ENCODE results near the gene THBS2.
"Not testable (repeated sequence)": the region's sequence is repeated elsewhere in the genome, so short reads cannot be mapped to it uniquely, and the experiment has no call there.

The THBS2 gene

DNA sequence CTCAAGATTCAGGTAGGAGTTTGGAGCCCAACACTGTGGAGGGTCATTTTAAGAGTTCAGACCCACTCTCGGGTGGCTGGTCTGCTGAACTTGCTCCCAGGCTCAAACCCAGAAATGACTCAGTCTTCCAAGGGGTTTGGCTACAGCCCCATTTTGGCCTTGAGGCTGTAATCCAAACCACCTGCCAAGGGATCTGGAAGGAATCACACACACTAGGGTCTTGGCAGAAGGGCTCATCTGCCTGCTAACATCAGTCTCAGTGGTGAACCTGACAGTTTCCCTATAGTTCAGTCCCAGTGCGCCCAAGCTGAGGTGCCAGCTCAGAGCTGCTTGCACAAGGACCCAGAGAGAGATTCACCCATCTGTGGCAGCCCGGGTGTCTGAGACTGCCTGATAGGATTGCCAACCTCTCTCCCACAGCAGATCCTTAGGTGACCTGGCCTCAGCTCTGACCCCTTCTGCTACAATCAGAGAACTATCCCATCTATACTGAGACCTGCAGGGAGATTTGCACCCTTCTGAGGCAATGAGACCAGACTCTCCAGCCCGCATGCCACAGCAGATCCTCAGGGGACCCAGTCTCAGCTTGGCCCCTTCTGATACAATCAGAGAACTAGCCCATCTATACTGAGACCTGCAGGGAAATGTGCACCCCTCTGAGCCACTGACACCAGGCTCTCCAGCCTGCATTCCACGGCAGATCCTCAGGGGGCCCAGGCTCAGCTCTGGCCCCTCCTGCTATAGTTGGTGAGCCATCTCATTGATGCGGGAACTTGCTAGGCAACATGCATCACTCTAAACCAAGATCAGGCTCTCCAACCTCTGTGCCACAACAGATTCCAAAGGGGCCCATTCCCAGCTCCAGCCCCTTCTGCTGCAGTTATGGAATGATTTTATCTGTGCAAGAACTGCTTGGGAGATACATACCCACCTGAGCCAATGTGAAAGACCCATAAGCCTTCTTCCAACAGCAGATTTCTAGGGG lies 48.2 kb downstream of the THBS2 start:
- no peak for DNase-seq

DNA sequence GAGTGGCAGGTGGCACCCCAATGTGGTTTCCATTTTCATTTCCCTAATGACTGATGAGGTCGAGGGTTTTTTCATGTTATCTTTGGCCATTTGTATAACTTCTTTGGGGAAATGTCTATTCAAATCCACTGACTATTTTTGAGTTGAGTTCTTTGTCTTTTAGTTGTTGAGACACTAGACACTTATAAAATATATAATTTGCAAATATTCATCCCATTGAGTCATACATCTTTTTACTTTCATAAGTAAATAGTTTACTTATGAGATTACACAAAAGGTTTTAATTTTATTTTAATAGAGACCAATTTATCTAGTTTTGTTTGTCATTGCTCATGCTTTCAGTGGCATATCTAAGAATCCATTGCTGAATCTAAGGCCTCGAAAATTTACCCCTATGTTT lies 49.5 kb downstream of the THBS2 start:
- DNase-seq = no peak

DNA sequence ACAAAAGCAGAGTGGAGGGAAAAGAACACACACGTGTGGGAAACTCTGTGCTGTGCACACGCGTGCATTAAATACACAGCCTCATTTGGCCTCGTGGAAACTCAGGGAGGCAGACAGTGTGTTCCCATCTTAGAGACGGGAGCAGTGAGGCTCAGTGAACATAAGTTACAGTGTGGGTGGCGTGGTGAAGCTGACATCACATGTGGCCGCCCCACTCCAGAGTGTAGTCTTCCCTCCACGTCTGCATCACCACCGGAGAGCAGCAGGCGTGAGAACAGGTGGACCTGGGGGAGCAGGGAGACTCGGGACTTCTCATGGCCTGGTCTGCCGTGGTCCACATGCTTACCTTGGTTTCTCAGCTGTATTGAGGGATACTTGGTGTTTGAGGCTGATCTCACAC lies 51.7 kb downstream of the THBS2 start:
- no peak for DNase-seq

DNA sequence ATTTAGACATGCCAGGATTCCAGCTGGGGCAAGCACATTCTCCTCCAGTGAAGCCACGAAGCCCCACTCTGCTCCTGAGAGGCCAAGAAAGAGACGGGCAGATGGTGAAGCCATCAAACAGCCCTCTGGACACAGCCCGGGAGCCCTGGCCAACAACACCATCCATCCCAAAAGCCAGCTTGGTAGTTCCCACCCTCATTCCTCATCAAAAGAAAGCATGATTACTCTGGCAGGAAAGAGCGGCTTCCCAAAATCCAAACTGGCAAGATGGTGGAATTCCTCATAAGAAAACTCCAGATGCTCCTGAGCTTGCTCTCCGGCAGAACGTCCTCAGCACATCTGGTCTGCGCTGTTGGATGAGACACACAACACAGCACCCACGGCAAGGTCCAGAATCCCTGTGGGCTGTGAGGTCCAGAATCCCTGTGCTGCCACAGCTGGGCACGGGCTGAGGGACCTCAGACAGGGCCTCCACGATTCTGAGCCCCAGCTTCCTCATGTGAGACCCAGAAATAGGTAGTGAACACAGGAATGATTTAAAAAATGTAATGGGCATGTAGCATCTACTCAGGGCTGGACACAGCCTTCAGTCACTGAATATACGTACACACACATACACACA lies 52.6 kb downstream of the THBS2 start:
- DNase-seq = no peak

DNA sequence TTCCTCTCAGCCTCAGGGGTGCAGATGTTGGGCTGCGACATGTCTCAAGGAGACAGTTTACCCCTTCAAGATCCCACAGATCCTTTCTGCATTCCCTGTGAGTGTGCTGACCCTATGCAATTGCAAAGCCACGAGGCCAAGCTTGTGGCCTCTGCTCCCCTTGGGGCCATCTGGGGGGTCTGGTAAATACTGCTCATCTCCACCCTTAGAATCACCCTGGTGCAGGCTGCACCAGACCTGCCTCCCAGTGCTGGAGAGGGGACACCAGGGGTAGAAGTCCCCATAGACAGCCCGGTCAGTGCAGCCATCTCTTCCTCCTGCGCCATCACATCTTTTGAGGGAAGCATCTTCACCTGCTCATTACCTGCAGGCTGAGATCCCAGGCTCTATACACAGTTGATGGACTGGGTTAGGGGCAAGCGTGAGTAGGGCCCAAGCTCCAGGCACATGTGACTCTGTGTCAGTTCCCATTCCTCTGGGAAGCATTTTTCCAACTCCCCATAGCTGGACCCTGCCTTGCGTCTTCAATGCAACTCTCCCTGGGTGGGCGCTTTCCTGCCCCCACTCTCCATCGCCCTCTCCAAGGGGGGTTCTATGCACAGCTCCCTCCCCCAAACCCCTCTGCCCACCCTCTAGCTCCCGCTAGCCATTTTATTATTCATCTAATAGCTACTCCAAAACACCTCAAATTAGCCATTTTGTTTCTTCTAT lies 53.9 kb downstream of the THBS2 start:
- DNase-seq = no peak

DNA sequence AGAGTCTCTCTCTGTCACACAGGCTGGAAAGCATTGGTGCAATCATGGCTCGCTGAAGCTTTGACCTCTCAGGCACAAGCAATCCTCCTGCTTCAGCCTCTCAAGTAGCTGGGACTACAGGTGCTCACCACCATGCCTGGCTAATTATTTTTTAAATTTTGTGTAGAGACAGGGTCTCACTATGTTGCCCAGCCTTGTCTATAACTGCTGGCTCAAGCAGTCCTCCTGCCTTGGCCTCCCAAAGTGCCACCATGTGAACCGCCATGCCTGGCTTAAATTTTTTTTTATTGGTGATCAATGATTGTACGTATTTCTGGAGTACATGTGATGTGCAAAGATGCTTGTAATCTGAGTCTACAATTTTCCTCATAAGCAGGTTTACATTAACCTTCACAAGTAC lies 54.8 kb downstream of the THBS2 start:
- DNase-seq = no peak

DNA sequence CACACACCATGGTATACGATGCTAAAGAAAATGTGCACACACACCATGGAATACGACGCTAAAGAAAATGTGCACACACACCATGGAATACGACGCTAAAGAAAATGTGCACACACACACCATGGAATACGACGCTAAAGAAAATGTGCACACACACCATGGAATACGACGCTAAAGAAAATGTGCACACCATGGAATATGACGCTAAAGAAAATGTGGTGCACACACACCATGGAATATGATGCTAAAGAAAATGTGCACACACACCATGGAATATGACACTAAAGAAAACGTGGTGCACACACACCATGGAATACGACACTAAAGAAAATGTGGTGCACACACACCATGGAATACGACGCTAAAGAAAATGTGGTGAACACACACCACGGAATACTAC lies 55.7 kb downstream of the THBS2 start:
- DNase-seq = not testable (repeated sequence)

DNA sequence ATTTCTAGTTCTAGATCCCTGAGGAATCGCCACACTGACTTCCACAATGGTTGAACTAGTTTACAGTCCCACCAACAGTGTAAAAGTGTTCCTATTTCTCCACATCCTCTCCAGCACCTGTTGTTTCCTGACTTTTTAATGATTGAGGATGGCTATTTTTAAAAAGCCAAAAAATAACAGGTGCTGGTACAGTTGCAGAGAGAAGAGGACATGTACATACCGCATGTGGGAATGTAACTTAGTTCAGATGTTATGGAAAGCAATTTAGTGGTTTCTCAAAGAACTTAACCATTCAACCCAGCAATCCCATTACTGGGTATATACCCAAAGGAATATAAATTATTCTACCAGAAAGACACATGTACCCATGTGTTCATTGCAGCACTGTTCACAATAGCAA lies 57.4 kb downstream of the THBS2 start:
- not testable (repeated sequence) for DNase-seq

DNA sequence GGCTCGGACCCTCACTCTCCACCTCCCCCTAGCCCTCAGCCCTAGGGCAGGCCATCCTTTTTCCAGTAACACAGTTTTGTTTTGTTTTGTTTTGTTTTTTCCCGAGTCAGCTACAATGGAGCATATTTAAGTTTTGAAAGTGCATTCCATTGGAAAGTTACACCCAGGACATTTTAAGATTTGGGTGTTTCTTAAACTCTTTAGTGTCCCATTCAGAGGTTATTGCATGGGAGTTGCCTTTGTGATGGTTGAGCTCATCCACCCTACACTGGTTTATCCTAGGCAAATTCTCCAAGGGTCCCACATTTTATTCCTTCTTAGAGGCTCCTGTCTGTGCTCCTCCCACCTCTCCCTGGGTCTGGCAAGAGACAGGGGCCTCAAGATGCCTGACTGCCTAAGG lies 58.9 kb downstream of the THBS2 start:
- no peak for DNase-seq

DNA sequence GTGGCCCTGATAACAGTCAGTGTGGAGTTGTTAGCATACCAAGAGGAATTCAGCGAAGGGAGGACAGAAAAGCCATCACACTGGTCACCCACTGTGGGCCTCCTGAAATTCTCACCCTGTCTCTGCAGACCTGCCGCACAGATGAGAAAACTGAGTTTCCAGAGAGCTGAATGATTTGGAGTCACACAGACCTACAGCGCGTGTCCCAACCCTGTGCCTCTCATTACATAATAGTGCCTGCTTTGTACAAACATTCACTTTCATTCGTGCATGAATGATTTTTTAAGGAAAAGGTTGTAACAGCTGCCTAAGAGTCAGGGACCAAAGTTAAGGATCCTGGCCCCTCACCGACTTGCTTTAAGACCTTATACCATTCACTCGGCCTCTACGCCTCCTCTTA lies 62.7 kb downstream of the THBS2 start:
- DNase-seq = no peak

DNA sequence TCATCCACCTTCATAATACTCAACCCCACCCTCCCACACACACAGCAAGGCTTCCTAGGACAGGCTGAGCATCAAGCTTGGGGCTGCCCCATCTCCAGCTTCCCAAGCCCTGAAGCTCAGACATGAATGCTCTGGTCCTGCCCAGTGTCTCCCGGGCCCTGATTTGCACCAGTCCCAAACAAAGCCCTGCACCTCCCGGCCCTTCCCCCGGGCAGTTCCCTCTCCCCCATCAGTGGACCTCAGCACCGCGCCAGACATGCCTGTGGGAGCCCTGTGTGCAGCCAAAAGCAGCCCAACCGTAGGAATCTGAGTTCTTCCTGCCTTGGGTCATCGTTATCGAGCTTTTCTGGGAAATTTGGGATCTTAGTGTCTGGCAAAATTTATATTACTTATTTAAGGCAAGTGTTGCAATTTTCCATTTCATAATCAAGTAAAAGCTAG lies 63.5 kb downstream of the THBS2 start:
- DNase-seq = peak; percentile 50

DNA sequence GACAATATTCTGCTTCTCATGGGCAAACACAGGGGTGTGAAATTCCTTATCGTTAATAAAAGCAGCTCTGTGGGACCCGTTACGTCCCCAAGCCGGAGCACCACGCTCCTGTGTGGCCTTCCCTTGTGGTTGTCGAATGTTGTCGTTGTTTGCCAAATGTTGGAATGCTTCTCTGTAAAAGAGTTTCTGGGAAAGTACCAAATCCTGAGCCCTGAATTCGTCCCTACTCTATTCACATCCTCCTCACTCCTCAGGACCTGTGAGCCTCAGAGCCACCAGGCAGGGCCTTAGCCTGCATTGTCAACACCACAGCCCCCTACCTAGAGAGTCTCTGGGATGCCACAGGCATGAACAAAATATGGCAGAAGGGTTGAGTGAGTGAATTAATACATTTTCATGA lies 64.0 kb downstream of the THBS2 start:
- no peak for DNase-seq

DNA sequence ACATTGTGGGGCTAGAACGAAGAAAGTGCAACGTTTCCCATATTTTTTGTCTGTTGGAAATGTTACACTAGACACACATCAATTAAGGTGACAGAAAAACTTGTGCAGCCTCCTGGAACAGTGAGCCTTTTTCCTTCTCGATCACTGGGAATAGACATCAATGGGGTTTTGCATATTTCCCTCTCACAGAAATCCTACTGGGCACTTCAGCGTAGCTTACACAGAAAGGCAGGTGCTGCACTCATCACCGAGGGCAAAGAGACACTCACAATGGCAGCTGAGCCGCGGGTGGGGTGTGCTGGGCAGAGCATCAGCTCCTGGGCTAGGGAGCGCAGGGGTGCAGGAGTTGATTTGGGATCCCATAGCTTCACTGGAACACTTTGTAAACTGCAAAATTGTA lies 64.5 kb downstream of the THBS2 start:
- no peak for DNase-seq

DNA sequence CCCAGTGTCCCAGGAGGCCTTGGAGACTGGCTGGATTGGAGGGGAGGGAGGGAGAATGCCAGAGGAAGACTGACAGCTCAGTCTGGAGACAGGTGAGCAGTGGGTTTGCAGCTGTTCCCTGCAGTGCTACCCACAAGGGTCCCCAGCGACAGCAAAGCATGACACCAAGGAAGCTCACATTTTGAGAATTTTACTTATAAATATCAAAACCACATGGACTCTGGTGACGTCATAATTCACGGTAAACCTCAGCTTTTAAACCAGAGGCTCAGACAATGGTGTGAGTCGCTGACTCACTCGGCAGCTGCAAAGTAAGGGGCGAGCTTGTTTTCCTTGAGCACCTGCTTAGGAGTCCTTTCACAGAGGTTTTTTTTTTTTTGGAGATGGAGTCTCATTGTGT lies 65.2 kb downstream of the THBS2 start:
- peak; percentile 49 for DNase-seq

DNA sequence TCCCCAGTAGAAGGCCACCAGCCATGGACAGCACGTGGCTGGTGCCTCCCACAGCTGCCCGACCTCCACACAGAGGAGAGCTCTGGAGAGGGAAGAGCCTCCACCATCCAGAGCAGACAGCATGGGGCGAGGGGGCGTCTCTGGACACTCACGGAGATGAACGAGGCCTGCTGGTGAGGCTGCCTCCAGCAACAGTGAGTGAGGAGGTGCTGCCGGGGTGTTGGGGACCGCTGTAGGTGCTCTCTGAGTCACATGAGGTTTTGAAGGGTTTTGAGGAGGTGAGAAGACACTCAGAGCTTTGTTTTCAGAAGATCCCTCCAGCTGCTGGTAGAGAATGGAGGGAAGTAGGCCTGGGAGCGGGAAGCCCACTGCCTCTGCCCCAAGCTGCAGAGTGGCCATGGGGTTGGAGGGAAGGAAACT lies 65.6 kb downstream of the THBS2 start:
- no peak for DNase-seq

DNA sequence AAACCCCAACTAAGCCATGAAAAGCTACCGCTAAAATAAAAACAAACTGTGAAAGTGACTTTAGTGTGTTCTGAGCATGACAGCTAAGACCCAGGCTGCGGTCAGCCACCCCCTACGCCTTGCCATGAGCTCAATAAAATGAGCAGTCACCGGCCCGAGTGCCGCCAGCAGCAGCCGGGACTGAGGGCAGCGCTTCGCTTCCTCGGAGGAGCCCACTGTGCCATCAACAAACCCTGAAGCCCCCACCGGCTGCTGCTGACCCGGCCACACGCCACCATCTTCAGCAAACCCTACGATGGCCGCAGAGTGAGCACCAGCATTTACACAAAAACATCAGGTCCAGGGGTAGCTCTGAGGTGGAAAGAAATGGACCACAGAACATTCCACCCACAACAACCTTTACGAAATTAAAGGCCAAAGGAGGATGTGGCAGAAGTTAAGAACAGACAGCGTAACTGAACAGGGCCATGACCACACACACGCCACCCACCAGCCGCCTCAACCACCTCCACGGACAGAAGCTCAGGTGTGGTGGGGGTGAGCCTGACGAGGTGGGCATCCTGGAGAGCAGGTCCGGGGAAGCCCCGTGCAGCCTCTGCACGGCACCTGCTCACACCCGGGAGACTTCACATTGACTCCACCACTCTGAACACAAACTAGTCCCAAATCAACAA lies 67.0 kb downstream of the THBS2 start:
- no peak for DNase-seq

DNA sequence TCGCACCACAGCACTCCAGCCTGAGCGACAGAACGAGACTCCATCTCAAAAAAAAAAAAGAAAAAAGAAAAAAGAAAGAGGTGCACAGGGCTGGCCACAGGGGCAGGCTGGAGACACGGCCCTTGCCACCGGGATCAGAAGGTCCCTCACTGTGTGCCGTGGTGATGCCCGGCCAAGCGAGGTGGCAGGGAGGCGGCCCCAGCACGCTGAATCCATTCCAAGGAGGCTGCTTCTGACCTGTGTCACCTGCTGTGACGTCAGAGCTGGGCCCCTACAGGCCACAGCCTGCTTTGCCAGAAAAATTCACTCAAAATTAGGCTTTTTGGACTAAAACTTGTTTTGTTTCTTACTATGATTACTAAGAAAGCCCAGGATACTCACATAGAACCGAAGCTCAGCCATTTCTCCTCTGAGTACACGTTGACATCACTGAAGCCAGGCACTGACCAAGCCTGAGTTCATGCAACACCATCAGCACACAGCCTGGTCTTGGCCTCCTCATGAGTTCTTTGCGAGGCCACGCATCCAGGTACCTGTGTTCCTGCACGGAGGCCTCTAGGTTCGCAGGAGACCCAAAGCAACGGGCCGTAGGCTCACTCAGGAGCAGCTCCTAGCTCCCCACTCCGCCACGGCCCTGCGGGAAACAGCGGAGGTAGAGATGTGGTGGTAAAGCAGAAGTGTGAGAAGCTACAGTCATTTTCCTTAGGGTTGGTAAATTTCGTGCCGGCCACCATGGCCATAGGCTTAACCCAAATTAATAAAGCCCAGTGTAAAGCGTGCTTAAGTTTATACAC lies 67.8 kb downstream of the THBS2 start:
- DNase-seq = no peak

DNA sequence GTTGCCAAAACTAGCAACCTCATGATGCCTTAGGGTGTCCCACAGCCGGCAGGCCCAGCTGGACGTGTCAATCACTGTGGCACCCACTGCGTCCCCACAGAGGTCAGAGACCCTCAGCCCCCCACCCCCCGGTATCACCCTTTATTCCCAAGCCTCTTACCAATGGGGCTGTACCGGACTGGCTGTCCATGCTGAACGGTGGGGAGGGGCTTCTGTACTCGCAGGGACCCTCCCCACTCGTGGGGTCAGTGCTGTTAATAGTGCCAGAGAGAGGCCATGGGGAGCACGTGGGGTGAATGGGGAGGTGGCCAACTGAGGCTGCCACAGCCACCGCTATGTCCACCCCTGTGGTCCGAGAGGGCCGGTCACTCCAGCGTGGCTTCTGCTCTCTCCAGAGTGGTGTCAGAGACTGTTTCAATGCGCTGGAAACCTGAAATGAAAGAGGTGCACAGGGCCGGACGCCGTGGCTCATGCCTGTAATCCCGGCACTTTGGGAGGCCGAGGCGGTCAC lies 68.6 kb downstream of the THBS2 start:
- DNase-seq = no peak

DNA sequence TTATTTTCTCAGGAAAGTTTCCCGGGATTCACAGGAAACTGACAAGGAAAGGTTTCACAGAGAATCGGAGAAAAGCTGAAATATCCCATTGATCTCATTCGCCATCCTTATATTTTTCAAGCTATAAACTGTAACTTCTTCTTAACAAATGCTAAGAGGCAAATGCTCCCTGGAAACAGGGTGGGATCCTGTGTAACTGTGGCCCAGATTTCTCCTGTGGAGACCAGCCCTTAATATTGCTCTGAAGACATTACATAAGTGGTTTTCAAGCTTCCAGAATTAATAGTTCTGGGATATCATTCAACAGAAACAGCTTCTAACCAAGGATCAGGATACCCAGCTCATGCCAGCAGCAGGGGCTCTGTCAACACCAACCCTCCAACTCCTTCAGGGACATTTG lies 69.2 kb downstream of the THBS2 start:
- no peak for DNase-seq

DNA sequence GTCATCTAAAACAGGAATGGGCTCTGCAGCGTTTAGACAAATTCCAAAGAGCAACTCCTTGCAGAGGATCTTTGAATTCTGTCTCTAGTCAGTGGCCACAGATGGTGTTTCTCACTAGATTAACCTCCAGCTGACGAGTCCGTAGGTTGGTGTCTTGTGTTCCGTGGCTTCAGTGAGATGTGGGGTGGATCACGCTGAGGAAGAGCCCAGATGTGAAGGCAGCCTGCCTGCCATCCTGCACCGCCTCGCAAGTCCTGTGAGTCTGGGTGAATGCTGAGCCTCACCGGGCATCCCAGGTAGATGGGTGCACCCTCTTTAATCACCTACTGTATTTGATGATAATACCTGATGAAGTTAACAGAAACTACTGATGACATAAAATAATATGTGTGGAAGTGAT lies 70.4 kb downstream of the THBS2 start:
- DNase-seq = no peak

DNA sequence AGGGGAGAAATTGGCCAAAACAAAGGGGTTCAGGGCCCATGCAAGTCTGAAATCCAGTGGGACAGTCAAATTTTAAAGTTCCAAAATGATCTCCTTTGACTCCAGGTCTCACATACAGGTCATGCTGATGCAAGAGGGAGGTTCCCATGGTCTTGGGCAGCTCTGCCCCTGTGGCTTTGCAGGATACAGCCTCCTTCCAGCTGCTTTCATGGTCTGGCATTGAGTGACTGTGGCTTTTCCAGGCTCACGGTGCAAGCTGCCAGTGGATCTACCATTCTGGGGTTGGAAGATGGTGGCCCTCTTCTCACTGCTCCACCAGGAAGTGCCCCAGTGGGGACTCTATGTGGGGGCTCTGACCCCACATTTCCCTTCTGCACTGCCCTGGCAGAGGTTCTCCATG lies 73.8 kb downstream of the THBS2 start:
- DNase-seq = not testable (repeated sequence)

Data from amniotic stem cell (primary cell).